HUES6 (cell line): ENCODE results near the gene CACNA1B.

Experiments
- H3K27ac ChIP-seq: 2 replicates; pipeline ENCODE4 v1.7.0; 2013; ENCODE audit warnings: low read depth, mild to moderate bottlenecking, low read length, inconsistent platforms
- H3K27me3 ChIP-seq: 2 replicates; pipeline ENCODE4 v1.6.1; 2013; ENCODE audit warnings: low read length; ENCODE audit not compliant: control insufficient read depth, insufficient read depth
- H3K36me3 ChIP-seq: 2 replicates; pipeline ENCODE4 v1.6.1; 2013; ENCODE audit warnings: low read length; ENCODE audit not compliant: control insufficient read depth, insufficient read depth
- H3K4me1 ChIP-seq: 2 replicates; pipeline ENCODE4 v1.6.1; 2013; ENCODE audit warnings: low read length; ENCODE audit not compliant: control insufficient read depth, insufficient read depth
- H3K4me3 ChIP-seq: 2 replicates; pipeline ENCODE4 v1.5.1; 2013; ENCODE audit warnings: low read depth, low read length
- H3K9ac ChIP-seq: one replicate; pipeline ENCODE4 v1.6.1; 2013; ENCODE audit warnings: mild to moderate bottlenecking, low read length
- H3K9me3 ChIP-seq: 2 replicates; pipeline ENCODE4 v1.6.1; 2013; ENCODE audit warnings: low read depth, low read length; ENCODE audit not compliant: control insufficient read depth, insufficient read depth

The CACNA1B gene

GRCh38 chr9:138063033-138063432, 185.5 kb downstream of the CACNA1B start:
- H3K27me3 ChIP-seq, result no peaks in the 10 kb centered on the region
- peaks cover 29% of the 10 kb centered on the region; the same call in 1 of the 2 replicates for H3K36me3 ChIP-seq
- peaks cover 6% of the 10 kb centered on the region for H3K4me1 ChIP-seq
- no peak overlapping the region for H3K9ac ChIP-seq
- no peak overlapping the region for H3K4me3 ChIP-seq
- no peak overlapping the region for H3K27ac ChIP-seq
- H3K9me3 ChIP-seq, result no peaks in the 10 kb centered on the region

- no peaks in the 10 kb centered on the region for H3K9me3 ChIP-seq
- peaks cover 21% of the 10 kb centered on the region; the same call in 1 of the 2 replicates for H3K36me3 ChIP-seq
Measured at GRCh38 chr9:138063785-138064184, 186.2 kb downstream of the CACNA1B start.

GRCh38 chr9:138064547-138064946, 187.0 kb downstream of the CACNA1B start:
- Histone ChIP-seq H3K9me3 (no peaks in the 10 kb centered on the region), H3K36me3 (peaks cover 14% of the 10 kb centered on the region; the same call in 1 of the 2 replicates), H3K9ac (no peak overlapping the region), H3K4me1 (peaks cover 21% of the 10 kb centered on the region), H3K27me3 (no peaks in the 10 kb centered on the region), H3K4me3 (no peak overlapping the region), H3K27ac (no peak overlapping the region)

More at GRCh38 chr9:138063785-138064184, 186.2 kb downstream of the CACNA1B start:
- Histone ChIP-seq H3K27ac (no peak overlapping the region), H3K4me3 (no peak overlapping the region), H3K27me3 (no peaks in the 10 kb centered on the region), H3K9ac (no peak overlapping the region), H3K4me1 (peaks cover 14% of the 10 kb centered on the region)

GRCh38 chr9:138065287-138065686, 187.7 kb downstream of the CACNA1B start:
- peaks cover 29% of the 10 kb centered on the region for H3K4me1 ChIP-seq
- H3K27me3 ChIP-seq, result no peaks in the 10 kb centered on the region
- no peaks in the 10 kb centered on the region for H3K9me3 ChIP-seq
- no peak overlapping the region for H3K4me3 ChIP-seq
- H3K27ac ChIP-seq, result no peak overlapping the region
- no peak overlapping the region for H3K9ac ChIP-seq
- peaks cover 12% of the 10 kb centered on the region; the same call in 1 of the 2 replicates for H3K36me3 ChIP-seq

GRCh38 chr9:138066049-138066448, 188.5 kb downstream of the CACNA1B start:
- H3K27ac ChIP-seq, result no peak overlapping the region
- no peak overlapping the region for H3K9ac ChIP-seq
- no peaks in the 10 kb centered on the region for H3K9me3 ChIP-seq
- H3K4me1 ChIP-seq, result peaks cover 29% of the 10 kb centered on the region
- no peaks in the 10 kb centered on the region for H3K27me3 ChIP-seq
- no peak overlapping the region for H3K4me3 ChIP-seq
- peaks cover 12% of the 10 kb centered on the region; the same call in 1 of the 2 replicates for H3K36me3 ChIP-seq

- no peaks in the 10 kb centered on the region for H3K27me3 ChIP-seq
- no peaks in the 10 kb centered on the region; the same call in 1 of the 2 replicates for H3K36me3 ChIP-seq
- H3K9me3 ChIP-seq, result no peaks in the 10 kb centered on the region
- H3K4me1 ChIP-seq, result peaks cover 27% of the 10 kb centered on the region
- no peak overlapping the region for H3K4me3 ChIP-seq
- no peak overlapping the region for H3K27ac ChIP-seq
- no peak overlapping the region for H3K9ac ChIP-seq
Measured at GRCh38 chr9:138067613-138068367, 190.2 kb downstream of the CACNA1B start.

- Histone ChIP-seq H3K9ac (peak overlapping the region; percentile 31), H3K27me3 (no peaks in the 10 kb centered on the region)
Measured at GRCh38 chr9:138068601-138069035, 191.0 kb downstream of the CACNA1B start.

GRCh38 chr9:138069731-138070456, 192.3 kb downstream of the CACNA1B start:
- no peak overlapping the region for H3K9ac ChIP-seq
- peaks cover 37% of the 10 kb centered on the region for H3K4me1 ChIP-seq
- H3K9me3 ChIP-seq, result no peaks in the 10 kb centered on the region

More at GRCh38 chr9:138068601-138069035, 191.0 kb downstream of the CACNA1B start:
- Histone ChIP-seq H3K27ac (no peak overlapping the region), H3K4me1 (peaks cover 36% of the 10 kb centered on the region), H3K9me3 (no peaks in the 10 kb centered on the region), H3K4me3 (no peak overlapping the region), H3K36me3 (no peaks in the 10 kb centered on the region; the same call in 1 of the 2 replicates)

GRCh38 chr9:138070815-138071214, 193.2 kb downstream of the CACNA1B start:
- no peak overlapping the region for H3K9ac ChIP-seq
- H3K27me3 ChIP-seq, result no peaks in the 10 kb centered on the region
- H3K4me3 ChIP-seq, result no peak overlapping the region

More at GRCh38 chr9:138069731-138070456, 192.3 kb downstream of the CACNA1B start:
- H3K4me3 ChIP-seq, result no peak overlapping the region
- H3K27me3 ChIP-seq, result no peaks in the 10 kb centered on the region
- peak overlapping the region; percentile 5; the same call in 1 of the 2 replicates for H3K27ac ChIP-seq
- no peaks in the 10 kb centered on the region; the same call in 1 of the 2 replicates for H3K36me3 ChIP-seq

GRCh38 chr9:138071292-138071691, 193.7 kb downstream of the CACNA1B start:
- Histone ChIP-seq H3K4me1 (peaks cover 37% of the 10 kb centered on the region), H3K9me3 (no peaks in the 10 kb centered on the region), H3K27me3 (no peaks in the 10 kb centered on the region), H3K27ac (no peak overlapping the region), H3K4me3 (no peak overlapping the region), H3K9ac (no peak overlapping the region), H3K36me3 (no peaks in the 10 kb centered on the region)

More at GRCh38 chr9:138070815-138071214, 193.2 kb downstream of the CACNA1B start:
- peaks cover 37% of the 10 kb centered on the region for H3K4me1 ChIP-seq
- no peaks in the 10 kb centered on the region for H3K9me3 ChIP-seq
- no peak overlapping the region for H3K27ac ChIP-seq
- H3K36me3 ChIP-seq, result no peaks in the 10 kb centered on the region; the same call in 1 of the 2 replicates

GRCh38 chr9:138071731-138072130, 194.1 kb downstream of the CACNA1B start:
- Histone ChIP-seq H3K4me3 (no peak overlapping the region), H3K4me1 (peaks cover 37% of the 10 kb centered on the region), H3K9me3 (no peaks in the 10 kb centered on the region), H3K27me3 (no peaks in the 10 kb centered on the region), H3K27ac (no peak overlapping the region), H3K36me3 (no peaks in the 10 kb centered on the region), H3K9ac (no peak overlapping the region)
